ENCODE results near the gene FMNL2.

Gene FMNL2

DNA sequence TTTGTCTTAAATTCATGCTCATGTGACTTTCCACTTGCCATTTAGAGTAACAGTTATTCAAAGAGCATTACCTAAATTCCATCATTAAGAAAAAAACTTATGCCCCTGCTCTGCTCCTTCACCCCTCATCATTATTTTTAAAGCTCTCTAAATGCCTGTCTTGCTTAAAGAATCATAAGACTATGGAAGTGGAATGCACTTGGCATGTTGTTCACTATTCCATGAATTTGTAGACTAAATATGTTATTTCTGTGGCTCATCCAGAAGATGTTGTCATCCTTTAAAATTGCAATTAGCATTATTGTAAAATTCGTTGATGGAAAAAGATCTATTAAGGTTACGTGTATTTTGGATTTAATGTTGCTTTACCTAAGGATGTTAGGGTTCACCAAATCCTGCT is 61.8 kb downstream of the FMNL2 start:
- Histone ChIP-seq H4K20me1 (ENCODE audit: insufficient read depth, low read length) (no peaks in the 10 kb centered on the region), H3K9me3 (ENCODE audit: insufficient read depth, low read length, severe bottlenecking) (no peaks in the 10 kb centered on the region), H3K27me3 (ENCODE audit: insufficient read depth, low read length, poor library complexity) (no peaks in the 10 kb centered on the region), H3K9ac (ENCODE audit: low read depth, low read length) (no peak overlapping the region), H3K4me3 (ENCODE audit: low read depth in 1 of 2, low read length in 2 of 2) (no peak overlapping the region), H3K4me1 (ENCODE audit: insufficient read depth, low read length) (no peaks in the 10 kb centered on the region), H3K27ac (ENCODE audit: low read length) (no peak overlapping the region), H3K36me3 (ENCODE audit: insufficient read depth, low read length) (no peaks in the 10 kb centered on the region), H3K4me2 (ENCODE audit: insufficient read depth, low read length) (no peak overlapping the region), H3K79me2 (ENCODE audit: insufficient read depth, low read length) (no peaks in the 10 kb centered on the region), H2AFZ (ENCODE audit: low read depth, low read length) (no peak overlapping the region)
- ATAC-seq (ENCODE audit: insufficient read depth, low read depth) (no peak), DNase-seq (no peak)
- TF ChIP-seq, protein P1, sequence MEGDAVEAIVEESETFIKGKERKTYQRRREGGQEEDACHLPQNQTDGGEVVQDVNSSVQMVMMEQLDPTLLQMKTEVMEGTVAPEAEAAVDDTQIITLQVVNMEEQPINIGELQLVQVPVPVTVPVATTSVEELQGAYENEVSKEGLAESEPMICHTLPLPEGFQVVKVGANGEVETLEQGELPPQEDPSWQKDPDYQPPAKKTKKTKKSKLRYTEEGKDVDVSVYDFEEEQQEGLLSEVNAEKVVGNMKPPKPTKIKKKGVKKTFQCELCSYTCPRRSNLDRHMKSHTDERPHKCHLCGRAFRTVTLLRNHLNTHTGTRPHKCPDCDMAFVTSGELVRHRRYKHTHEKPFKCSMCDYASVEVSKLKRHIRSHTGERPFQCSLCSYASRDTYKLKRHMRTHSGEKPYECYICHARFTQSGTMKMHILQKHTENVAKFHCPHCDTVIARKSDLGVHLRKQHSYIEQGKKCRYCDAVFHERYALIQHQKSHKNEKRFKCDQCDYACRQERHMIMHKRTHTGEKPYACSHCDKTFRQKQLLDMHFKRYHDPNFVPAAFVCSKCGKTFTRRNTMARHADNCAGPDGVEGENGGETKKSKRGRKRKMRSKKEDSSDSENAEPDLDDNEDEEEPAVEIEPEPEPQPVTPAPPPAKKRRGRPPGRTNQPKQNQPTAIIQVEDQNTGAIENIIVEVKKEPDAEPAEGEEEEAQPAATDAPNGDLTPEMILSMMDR (IDR thresholded peaks at IDR 0.05; ENCODE audit: borderline replicate concordance, extremely low read depth, low read length, poor library complexity, severe bottlenecking), result no peak
- no peak for TF ChIP-seq EZH2 (IDR thresholded peaks at IDR 0.05; ENCODE audit: borderline replicate concordance, low read depth, low read length, severe bottlenecking)

DNA sequence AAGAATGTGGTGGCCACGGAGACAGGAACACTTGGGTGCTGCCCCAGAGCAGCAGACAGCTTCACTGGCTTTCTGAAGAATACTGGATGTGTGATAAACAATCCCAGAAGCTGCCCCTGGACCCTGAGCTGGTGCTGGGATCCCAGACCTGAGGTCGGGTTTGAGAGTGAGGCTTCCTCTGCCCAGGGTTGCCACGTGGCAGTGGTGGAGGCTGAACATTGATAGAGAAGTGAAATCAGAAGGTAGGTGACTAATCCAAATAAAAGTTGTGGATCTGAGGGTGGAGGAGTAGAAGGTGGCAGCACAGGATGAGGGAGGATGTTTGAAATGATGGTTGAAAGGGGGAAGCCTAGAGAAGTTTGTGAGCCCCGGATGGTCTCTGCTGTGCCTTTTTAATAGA is 64.0 kb downstream of the FMNL2 start:
- H2AFZ ChIP-seq (ENCODE audit: low read depth, low read length), result no peak overlapping the region
- ATAC-seq (ENCODE audit: insufficient read depth, low read depth) (no peak), DNase-seq (no peak)
- no peaks in the 10 kb centered on the region for H3K4me1 ChIP-seq (ENCODE audit: insufficient read depth, low read length)
- no peaks in the 10 kb centered on the region for H3K9me3 ChIP-seq (ENCODE audit: insufficient read depth, low read length, severe bottlenecking)
- no peak overlapping the region for H3K4me3 ChIP-seq (ENCODE audit: low read depth in 1 of 2, low read length in 2 of 2)
- H3K4me2 ChIP-seq (ENCODE audit: insufficient read depth, low read length), result no peak overlapping the region
- no peaks in the 10 kb centered on the region for H3K79me2 ChIP-seq (ENCODE audit: insufficient read depth, low read length)
- no peak overlapping the region for H3K27ac ChIP-seq (ENCODE audit: low read length)
- no peaks in the 10 kb centered on the region for H3K36me3 ChIP-seq (ENCODE audit: insufficient read depth, low read length)
- TF ChIP-seq, protein P1 (IDR thresholded peaks at IDR 0.05; ENCODE audit: borderline replicate concordance, extremely low read depth, low read length, poor library complexity, severe bottlenecking), result no peak
- TF ChIP-seq EZH2 (IDR thresholded peaks at IDR 0.05; ENCODE audit: borderline replicate concordance, low read depth, low read length, severe bottlenecking), result no peak
- no peaks in the 10 kb centered on the region for H3K27me3 ChIP-seq (ENCODE audit: insufficient read depth, low read length, poor library complexity)
- no peaks in the 10 kb centered on the region for H4K20me1 ChIP-seq (ENCODE audit: insufficient read depth, low read length)
- H3K9ac ChIP-seq (ENCODE audit: low read depth, low read length), result no peak overlapping the region

DNA sequence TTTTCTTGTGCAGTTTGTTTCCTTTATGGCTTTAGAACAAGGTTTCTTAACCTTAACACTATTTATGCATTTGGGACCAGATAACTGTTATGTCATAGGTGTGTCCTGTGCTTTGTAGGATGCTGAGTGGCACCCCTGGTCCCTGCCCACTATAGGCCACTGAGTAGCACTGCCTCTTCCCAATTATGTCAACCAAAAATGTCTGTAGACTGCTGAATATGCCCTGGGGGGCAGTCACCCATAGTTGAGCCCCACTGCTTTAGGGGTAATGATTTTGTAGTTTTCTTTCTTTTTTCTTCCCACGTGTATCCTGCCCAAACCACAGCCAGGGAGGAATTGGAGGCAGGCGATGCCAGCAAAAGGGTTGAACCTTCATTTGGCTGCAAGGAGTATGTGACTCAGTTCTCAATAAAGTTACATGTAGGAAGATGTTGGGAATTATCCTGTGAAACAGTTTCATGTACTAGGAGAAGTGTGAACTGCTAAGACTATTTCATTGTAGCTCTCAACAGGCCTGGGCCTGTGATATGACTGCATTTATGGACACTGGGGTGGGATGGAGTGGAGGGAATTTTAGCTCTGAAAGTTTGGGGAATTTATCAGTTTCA is 65.7 kb downstream of the FMNL2 start:
- Histone ChIP-seq H3K4me1 (ENCODE audit: insufficient read depth, low read length) (no peaks in the 10 kb centered on the region), H3K9ac (ENCODE audit: low read depth, low read length) (no peak overlapping the region), H3K27me3 (ENCODE audit: insufficient read depth, low read length, poor library complexity) (no peaks in the 10 kb centered on the region), H4K20me1 (ENCODE audit: insufficient read depth, low read length) (no peaks in the 10 kb centered on the region), H3K36me3 (ENCODE audit: insufficient read depth, low read length) (no peaks in the 10 kb centered on the region), H3K9me3 (ENCODE audit: insufficient read depth, low read length, severe bottlenecking) (no peaks in the 10 kb centered on the region), H3K27ac (ENCODE audit: low read length) (no peak overlapping the region), H2AFZ (ENCODE audit: low read depth, low read length) (no peak overlapping the region), H3K79me2 (ENCODE audit: insufficient read depth, low read length) (no peaks in the 10 kb centered on the region), H3K4me2 (ENCODE audit: insufficient read depth, low read length) (no peak overlapping the region), H3K4me3 (ENCODE audit: low read depth in 1 of 2, low read length in 2 of 2) (no peak overlapping the region)
- DNase-seq (no peak), ATAC-seq (ENCODE audit: insufficient read depth, low read depth) (no peak)
- TF ChIP-seq, protein P1 (IDR thresholded peaks at IDR 0.05; ENCODE audit: borderline replicate concordance, extremely low read depth, low read length, poor library complexity, severe bottlenecking), result no peak
- TF ChIP-seq EZH2 (IDR thresholded peaks at IDR 0.05; ENCODE audit: borderline replicate concordance, low read depth, low read length, severe bottlenecking), result no peak
